PFSK-1 (cell line): ENCODE results near the gene LRMDA.

Experiments
- FOXP2 ChIP-seq: optimal IDR thresholded peaks from 2 replicates; pipeline ENCODE3; 2011; ENCODE audit warnings: borderline replicate concordance, control low read depth, inconsistent platforms; ENCODE audit not compliant: insufficient read depth; ENCODE audit errors: extremely low read length, extremely low read depth
- POLR2AphosphoS5 ChIP-seq: IDR thresholded peaks from 2 replicates; pipeline ENCODE4 v1.6.1; 2012; ENCODE audit warnings: low read depth, mild to moderate bottlenecking, control low read depth, low read length, moderate library complexity
- SIN3A ChIP-seq: IDR thresholded peaks from 2 replicates; pipeline ENCODE4 v1.6.1; 2012; ENCODE audit warnings: mild to moderate bottlenecking, low read length, moderate library complexity, borderline replicate concordance; ENCODE audit not compliant: insufficient read depth
- TAF1 ChIP-seq: IDR thresholded peaks from 2 replicates; pipeline ENCODE4 v1.6.1; 2012; ENCODE audit warnings: low read length, control low read depth, borderline replicate concordance; ENCODE audit not compliant: insufficient read depth

DNA sequence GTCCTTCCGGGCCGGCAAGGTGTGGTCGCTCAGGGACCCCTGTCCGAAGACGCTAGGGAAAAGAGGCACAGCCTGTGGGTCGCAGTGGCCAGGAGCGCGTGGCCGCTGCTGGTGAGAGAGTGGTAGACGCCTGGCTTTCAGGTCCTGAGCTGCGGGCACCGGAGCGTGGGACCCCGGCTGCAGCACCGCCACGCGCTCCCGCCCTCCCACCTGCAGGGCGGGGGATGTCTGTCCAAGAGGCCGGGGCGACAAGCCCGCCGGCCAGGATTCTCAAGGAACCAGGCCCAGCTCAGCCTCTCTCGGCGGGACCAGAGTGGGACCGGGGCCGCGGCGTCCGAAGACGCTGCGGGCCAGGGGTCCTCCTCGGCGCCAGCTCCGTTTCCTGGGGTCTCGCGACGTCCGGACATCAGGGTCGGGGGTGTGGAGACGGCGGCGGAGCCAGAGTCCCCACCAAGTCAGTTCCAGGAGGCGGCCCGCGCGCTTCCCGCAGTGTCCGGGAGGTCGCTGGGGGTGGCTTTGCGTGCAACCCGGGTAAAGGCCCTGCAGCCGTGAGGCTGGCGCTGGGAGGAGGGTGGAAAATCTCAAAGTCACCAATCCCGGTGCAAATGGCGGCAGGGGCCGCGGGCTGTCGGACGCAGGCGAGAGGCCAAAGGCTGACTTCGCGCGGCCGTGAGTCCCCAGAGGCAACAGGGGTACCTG lies 35.3 kb upstream of the LRMDA start:
- no peak for TF ChIP-seq TAF1
- TF ChIP-seq POLR2AphosphoS5, result no peak
- TF ChIP-seq SIN3A, result no peak
- no peak for TF ChIP-seq FOXP2
